ENCODE measurements around the gene SCYGR2.

Gene SCYGR2

GRCh38 chr2:227612546-227613271 is 14.0 kb downstream of the SCYGR2 start:
- DNase-seq (ENCODE audit: low read depth in 2 of 2) = no peak

GRCh38 chr2:227613272-227613660 is 14.6 kb downstream of the SCYGR2 start:
- DNase-seq (ENCODE audit: low read depth in 2 of 2) = no peak

GRCh38 chr2:227614246-227614645 is 15.6 kb downstream of the SCYGR2 start:
- no peak for DNase-seq (ENCODE audit: low read depth in 2 of 2)

- DNase-seq (ENCODE audit: low read depth in 2 of 2) = no peak
Observed at GRCh38 chr2:227614740-227615139, 16.0 kb downstream of the SCYGR2 start, which contains the start of gene SCYGR3. SCYGR3 (minus strand) TSS chr2:227614840; CDS start chr2:227614840, 0 bp downstream.

- no peak for DNase-seq (ENCODE audit: low read depth in 2 of 2)
Observed at GRCh38 chr2:227615181-227615580, 16.5 kb downstream of the SCYGR2 start.

GRCh38 chr2:227615906-227616305 is 17.2 kb downstream of the SCYGR2 start:
- DNase-seq (ENCODE audit: low read depth in 2 of 2) = no peak

- DNase-seq (ENCODE audit: low read depth in 2 of 2) = no peak
Observed at GRCh38 chr2:227616631-227617030, 17.9 kb downstream of the SCYGR2 start.

GRCh38 chr2:227617316-227618230 is 18.9 kb downstream of the SCYGR2 start, which contains the start of gene SCYGR4:
SCYGR4 (plus strand) TSS chr2:227617498; CDS start chr2:227617498, 0 bp downstream.
- DNase-seq (ENCODE audit: low read depth in 2 of 2) = no peak

- no peak for DNase-seq (ENCODE audit: low read depth in 2 of 2)
Observed at GRCh38 chr2:227623226-227623625, 24.5 kb downstream of the SCYGR2 start.

GRCh38 chr2:227625420-227625819 is 26.7 kb downstream of the SCYGR2 start:
- DNase-seq (ENCODE audit: low read depth in 2 of 2) = no peak

- DNase-seq (ENCODE audit: low read depth in 2 of 2) = no peak
Observed at GRCh38 chr2:227626580-227627151, 28.0 kb downstream of the SCYGR2 start.

- DNase-seq (ENCODE audit: low read depth in 2 of 2) = no peak
Observed at GRCh38 chr2:227627769-227628168, 29.1 kb downstream of the SCYGR2 start.

- DNase-seq (ENCODE audit: low read depth in 2 of 2) = no peak
Observed at GRCh38 chr2:227629435-227629834, 30.7 kb downstream of the SCYGR2 start.

GRCh38 chr2:227630322-227630721 is 31.6 kb downstream of the SCYGR2 start:
- no peak for DNase-seq (ENCODE audit: low read depth in 2 of 2)

GRCh38 chr2:227632827-227633226 is 34.1 kb downstream of the SCYGR2 start:
- no peak for DNase-seq (ENCODE audit: low read depth in 2 of 2)

GRCh38 chr2:227634201-227634600 is 35.5 kb downstream of the SCYGR2 start:
- DNase-seq (ENCODE audit: low read depth in 2 of 2) = no peak

- no peak for DNase-seq (ENCODE audit: low read depth in 2 of 2)
Observed at GRCh38 chr2:227642656-227643055, 44.0 kb downstream of the SCYGR2 start.

GRCh38 chr2:227643990-227644551 is 45.4 kb downstream of the SCYGR2 start:
- DNase-seq (ENCODE audit: low read depth in 2 of 2) = no peak

All from stimulated activated CD4-positive, alpha-beta T cell treated with anti-CD3 and anti-CD28 coated beads, Interleukin-1b, Interleukin-23, amount 100 ng/mL, for 4 hours (primary cell).